Fibroblast of skin of abdomen (primary cell): Measurements from ENCODE around the gene DNAAF3. TPM values are rescaled to one million over a fixed set of nuclear protein-coding genes. Genes with fewer than 3 reads are reported as not detected.
"Not testable (repeated sequence)": the region's sequence is repeated elsewhere in the genome, so short reads cannot be mapped to it uniquely, and the experiment has no call there.

ENCODE experiments used
- DNase-seq: peaks from one replicate; pipeline ENCODE4 v3.0.0-alpha.2; 2013
- polyA plus RNA-seq, 2 experiments: library from polyadenylated mRNA; unstranded; fragments of 120-200 nt; gene quantifications; one replicate each; pipeline ENCODE4 v1.2.1, GENCODE V29; 2013; ENCODE audit not compliant: insufficient read length in 2 of 2

The DNAAF3 gene
- polyA plus RNA-seq (2013, experiment 1 of 2; ENCODE audit: insufficient read length) = 0.19 TPM
- 0.14 TPM for polyA plus RNA-seq (2013, experiment 2 of 2; ENCODE audit: insufficient read length)

DNA sequence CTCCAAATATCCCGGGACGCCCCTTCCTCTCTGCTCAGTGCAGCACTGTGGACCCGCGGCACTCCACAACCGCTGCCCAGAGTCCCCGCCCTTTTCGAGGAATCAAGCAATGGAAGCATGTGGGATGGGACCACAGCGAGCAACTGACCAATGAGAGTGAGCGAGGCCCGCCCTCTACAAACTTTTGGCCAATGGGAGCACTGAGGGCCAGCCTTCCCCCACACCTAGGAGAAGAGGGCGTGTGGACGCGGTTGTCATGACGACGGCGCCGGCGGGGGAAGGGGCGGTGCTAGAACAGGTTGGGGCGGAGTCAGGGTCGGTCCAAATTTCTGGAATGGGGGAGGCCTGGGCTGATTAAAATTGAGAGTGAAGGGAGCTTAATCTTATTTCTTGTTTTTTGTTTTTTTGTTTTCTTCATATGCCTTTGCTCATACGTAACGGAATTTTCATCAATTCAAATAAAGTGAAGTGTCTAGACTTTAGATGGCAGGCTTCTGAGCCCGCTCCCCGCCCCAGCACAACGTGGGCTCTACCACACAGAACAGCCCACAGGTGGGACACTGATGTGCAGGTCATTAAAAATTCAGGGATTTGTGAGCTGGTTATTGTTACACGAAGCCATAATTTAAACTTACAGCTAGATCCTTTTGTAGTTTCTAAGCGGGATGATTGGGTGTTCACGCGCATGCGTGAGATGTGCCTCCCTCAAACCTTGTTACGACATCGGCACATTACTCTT, at the start of gene DNAAF3:
Gene DNAAF3, minus strand, starts transcription at position 84 of the 739 bp plus-strand sequence. CDS start 200 bp downstream, outside the sequence.
- DNase-seq = peak; percentile 97

DNA sequence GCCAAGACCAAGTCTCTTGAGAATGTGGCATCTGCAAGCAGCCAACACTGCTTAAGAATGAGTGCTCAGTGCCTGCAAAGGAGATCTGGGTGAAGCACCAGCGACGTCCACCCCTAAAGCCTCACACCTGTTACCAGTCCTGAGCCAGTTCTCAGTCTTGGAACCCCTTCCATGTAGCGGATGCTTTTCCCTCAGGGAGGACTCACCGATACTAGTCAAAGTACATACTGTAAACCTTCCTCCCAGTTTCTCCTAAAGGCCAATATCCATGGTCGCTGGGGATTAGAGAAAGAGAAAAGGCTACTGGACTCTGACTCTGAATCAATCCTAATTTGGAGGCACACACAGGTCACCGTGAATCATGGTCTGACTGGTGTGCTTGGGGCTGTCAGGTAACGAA, 47.1 kb upstream of the DNAAF3 start:
- DNase-seq = no peak

DNA sequence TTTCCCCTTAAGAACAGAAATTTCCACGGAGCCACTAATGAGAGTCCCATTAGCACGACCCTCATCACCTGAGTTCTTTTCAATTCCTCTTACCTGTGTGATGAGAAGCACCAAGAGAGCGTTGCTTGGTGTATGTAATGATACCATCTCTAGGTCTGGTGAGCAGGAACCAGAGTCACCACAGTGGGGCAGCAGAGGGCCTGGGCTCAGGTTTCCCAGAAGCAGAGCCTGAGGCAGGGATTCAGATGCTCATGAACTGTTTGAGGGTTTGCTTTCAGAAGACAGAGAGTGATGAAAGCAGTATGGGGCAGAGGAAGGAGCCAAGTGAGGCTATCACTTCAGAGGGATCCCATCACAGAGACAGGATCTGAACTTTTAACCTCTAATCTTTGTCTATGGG, 46.0 kb upstream of the DNAAF3 start:
- no peak for DNase-seq

DNA sequence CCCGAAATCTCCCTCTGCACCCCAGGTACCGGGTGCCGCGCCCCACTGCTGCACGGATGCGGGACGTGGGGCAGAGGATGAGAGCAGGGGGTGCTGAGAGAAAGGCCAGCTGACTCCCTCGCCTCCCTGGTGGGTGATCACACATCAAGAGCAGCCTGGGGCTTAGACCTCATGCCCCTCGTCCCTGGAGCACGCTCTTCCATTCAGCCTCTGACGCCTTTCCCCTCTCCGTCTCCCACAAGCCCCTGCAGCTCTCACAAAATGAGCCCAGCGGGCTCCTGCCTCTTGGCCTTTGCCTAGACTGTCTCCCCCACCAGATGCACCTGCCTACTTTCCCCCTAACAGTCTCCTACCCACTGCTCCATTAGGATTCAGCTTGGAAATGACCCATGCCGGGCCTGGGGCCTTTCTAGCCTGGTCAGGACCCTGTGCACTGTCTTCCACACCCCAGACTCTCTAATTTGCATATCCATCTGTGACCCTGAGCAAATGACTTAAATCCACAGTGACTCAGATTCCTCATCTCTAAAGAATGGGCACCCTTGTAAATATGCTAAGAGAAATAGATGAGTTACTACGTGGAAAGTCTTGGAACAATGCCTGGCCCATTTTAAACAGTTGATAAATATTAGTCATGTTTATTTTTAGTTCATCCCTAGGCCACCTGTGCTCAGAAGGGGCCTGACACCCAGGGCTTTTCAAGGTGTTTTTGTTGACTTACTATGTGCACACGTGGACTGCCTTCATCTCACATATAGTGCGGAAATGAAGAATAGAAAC, 43.5 kb upstream of the DNAAF3 start:
- peak; percentile 90 for DNase-seq

DNA sequence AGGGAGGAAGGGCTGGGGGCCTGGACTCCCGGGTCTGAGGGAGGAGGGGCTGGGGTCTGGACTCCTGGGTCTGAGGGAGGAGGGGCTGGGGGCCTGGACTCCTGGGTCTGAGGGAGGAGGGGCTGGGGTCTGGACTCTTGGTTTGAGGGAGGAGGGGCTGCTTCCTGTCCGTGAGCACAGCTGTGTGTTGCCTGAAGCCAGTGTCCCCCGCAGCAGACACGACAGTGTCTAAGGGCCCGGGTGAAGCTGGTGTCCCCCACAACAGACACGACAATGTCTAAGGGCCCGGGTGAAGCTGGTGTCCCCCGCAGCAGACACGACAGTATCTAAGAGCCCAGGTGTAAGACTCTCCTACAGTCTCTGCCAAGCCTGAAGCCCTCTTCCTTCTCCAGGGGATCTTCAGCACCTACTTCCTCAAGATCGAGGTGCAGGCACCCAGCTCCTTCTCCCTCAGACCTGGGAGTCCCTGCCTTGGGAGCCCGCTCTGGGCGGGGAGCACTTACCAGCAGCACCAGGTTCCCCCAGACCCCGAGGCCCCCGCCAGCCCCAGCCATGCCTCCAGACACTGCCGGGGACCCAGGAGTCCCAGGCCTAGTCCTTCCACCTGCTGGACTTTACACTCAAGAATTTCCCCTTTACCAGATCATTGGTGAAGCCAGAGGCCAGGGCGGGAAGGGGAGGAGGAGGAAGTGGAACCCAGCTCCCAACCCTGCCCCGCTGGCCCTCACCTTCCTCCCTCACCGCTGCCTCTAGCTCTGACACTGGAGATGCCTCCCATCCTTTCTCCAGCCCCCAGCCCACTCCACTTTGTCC, 42.7 kb upstream of the DNAAF3 start, which contains the start of gene PTPRH:
Gene PTPRH, minus strand, starts transcription at position 622 of the 813 bp plus-strand sequence. Its CDS starts 68 bp downstream, at position 554.
- DNase-seq = no peak

DNA sequence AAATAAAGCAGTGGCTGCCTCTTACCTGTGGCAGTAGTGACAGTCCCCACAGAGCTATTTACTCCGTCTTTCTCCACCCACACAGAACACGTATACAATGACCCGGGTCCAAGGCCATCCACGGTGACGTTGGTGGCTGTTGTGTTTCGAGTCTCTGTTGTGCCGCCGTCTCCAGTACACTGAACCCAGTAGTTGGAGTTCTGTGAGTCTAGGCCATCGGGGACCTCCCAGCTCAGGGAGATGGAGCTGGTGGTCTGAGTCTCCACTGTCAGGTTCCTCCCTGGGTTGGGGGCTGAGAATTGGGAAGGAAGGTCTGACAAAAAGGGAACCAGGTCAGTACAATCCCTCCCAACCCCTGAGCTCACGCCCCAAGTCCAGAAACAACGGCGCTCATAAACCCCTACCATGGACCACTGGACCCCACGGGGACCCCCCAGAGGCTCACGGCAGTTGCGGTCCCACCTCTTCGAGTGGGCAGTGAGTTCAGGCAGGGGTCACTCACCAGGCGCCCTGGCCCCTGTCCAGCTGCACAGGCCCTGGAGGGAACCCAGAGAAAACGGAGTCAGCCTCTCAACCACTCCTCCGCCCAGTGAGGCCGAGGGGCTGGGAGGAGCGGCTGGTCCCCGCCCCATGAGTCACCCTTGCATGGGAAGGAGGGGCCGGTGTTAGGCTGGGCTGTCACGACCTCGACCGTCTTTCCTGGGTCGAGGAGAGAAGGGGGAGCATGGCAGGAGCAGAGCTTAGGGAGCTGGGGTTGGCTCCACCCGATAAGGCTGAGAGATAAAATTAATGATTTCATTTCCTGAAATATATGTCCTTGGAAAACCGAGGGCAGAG, 40.5 kb upstream of the DNAAF3 start:
- DNase-seq = peak; percentile 83

DNA sequence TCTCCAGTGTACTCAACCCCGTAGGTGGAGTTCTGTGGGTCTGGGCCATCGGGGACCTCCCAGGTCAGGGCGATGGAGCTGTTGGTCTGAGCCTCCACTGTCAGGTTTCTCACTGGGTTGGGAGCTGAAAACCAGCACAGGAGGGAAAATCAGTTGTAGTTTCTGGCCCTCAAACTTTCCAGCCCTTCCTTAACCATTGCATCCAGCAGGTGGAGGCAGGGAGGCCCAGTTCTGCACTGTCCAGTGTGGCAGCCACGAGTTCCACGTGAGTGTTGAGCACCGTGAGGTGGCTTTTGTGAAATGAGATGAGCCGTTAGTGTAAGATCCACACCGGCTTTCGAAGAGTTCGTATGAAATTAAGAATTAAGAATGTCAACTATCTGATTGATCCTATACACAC, 35.8 kb upstream of the DNAAF3 start:
- DNase-seq = not testable (repeated sequence)

DNA sequence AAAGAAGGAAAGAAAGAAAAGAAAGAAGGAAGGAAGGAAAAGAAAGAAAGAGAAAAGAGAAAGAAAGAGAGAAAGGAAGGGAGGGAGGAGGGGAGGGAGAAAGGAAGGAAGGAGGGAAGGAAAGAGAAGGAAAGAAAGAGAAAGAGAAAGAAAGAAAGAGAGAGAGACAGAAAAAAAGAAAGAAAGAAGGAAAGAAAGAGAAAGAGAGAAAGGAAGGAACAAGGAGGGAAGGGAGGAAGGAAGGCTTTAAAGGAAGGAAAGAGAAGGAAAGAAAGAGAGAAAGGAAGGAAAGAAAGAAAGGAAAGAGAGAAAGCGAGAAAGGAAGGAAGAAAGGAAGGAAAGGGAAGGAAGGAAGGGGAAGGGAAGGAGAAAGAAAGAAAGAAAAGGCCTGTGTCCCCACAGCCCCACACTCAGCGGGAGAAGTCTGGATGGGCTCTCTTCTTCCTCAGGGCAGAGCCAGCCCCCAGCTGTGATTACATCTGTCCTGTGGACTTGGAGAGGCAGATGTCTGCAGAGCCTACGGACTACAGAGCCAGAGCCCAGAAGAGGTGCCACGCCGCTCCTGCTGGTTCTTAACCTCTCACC, 33.3 kb upstream of the DNAAF3 start:
- no peak for DNase-seq

DNA sequence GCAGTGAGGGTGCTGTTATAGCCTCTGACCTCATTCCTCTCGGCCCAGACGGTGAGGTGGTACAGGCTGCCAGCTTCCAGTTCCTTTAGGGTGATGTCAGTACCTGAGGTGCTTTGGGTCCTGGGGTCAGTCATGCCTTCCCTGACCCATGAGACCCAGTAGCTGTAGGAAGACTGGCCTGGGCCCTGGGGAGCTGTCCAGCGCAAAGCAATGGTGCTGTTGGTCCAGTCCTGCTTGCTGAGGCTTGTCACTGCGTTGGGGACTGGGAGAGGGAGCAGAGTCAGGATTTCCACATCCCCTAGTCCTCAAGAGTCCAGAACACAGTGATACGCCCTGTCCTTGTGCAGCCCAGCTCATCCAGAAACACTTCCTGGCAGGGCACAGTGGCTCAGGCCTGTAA, 32.2 kb upstream of the DNAAF3 start:
- DNase-seq = no peak

DNA sequence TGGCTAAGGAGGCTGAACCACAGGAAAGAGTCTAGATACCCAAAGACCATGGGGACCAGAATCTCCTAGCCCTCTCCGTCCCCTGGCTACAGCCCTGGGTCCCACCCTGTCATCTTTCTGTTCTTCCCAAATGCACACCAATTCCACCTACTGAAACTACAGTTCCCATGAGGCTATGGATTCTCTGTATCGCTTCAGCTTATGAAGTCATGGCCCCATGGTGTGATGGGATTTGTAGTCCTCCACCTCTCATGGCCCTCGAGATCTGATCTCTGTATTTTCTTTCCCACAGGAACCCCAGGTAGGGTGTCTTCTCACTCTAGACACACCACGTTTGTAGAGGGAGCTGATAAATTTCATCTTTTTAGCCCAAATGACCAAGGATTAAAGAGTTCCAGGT, 31.1 kb upstream of the DNAAF3 start:
- DNase-seq = no peak

DNA sequence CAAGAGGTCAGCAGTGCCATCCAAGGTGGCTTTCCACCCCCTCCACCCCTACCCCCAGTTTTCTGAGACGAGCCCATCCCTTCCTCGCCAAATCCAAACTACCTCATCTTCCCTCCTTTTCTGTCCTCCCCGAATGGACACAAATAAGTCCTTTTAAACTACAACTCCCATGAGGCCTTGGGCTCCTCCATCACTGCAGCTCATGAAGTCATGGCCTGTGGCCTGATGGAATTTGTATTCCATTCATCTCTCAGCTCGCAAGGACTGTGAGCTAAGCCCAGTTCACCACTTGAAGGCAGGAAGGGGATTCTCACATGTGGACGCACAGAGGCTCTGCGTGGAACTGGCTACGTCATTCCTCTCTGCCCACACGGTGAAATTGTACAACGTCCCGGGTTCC, 30.4 kb upstream of the DNAAF3 start:
- DNase-seq = no peak

DNA sequence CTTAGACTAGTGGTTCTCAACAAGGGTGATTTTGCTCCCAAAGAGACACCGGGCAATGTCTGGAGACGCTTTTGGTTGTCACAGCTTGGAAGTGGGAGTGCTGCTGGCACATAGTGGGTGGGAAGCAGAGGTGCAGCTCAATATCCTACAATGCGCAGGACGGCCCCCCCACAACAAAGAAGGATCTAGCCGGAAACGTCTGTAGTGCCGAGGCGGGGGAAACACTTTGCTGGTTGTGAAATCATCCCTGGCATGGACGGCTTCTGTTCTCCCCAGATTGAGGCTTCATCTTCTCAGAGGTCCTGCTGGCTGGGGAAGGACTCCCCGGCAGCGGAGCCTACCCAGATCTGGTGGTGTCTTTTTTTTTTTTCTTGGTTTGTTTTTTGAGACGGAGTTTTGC, 27.1 kb upstream of the DNAAF3 start:
- DNase-seq = no peak

DNA sequence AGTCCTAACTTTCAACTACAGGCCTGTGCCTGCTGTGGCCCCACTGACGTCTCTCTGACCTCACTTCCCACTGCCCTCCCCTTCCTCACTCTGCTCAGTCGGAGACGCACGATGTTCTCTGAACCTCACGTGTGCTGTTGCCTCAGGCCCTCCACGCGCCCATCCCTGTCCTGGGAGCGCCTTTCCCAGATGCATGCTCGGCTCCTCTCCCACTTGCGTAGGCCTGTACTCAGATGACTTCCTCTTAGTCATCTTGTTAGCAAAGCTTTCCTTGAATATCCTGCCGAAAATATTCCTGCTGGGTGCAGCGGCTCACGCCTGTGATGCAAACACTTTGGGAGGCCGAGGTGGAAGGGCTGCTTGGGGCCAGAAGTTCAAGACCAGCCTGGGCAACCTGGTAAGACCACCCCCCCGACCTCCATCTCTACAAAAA, 23.0 kb upstream of the DNAAF3 start:
- peak; percentile 83 for DNase-seq

DNA sequence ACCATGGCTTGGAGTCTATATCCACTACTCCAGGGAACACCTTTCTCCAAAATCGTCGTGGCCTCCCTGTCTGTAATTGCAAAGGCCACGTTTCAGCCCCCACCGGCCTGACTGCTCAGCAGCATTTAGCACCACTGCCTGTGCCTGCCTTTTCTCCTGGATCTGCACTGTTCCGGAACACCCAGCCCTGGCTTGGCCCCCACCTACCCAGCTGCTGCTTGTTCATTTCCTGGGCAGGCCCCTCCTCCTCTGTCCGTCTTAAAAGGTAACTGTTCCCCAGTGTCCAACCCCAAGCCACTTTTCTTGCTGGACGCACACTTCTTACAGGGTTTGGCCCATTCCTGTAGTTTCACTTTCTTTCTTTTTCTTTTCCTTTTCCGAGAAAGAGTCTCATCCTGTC, 22.2 kb upstream of the DNAAF3 start:
- DNase-seq = no peak

DNA sequence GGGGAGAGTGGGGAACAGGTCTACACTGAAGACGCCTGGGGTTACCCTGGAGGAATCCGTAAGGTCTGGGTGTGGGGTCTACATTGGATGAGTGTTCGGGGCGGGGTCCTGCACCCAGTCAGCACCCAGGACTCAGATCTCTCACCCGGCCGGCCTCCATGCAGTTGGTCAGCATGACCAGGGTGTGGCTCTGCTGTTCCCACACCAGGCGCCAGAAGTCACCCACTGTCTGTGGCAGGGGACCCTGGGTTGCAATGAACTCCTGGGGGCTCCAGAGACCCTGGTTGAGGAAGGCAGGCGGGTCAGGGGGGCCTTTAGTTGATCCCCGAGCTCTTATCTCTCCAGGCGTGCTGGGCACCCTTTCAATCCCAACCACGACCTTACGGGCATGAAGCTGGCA, 19.7 kb upstream of the DNAAF3 start:
- no peak for DNase-seq

DNA sequence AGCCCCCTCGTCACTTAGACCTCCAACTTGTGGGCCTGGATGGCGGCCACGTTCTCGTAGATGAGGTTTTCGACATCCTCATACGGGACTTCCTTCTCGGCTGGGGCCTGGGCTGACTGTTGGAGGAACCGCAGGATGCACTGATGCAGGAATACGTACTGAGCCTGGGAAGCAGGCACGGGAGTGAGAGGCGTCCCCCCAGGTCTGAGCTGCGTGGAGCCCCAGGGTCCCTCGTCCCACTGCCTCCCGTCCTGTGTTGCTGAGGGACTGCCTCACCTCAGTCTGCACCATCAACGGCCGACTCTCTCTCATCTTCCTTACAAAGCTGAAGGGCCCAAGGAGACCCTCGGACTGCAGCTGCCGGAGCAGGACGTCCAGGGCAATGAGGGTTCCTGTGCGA, 15.3 kb upstream of the DNAAF3 start:
- DNase-seq = no peak

DNA sequence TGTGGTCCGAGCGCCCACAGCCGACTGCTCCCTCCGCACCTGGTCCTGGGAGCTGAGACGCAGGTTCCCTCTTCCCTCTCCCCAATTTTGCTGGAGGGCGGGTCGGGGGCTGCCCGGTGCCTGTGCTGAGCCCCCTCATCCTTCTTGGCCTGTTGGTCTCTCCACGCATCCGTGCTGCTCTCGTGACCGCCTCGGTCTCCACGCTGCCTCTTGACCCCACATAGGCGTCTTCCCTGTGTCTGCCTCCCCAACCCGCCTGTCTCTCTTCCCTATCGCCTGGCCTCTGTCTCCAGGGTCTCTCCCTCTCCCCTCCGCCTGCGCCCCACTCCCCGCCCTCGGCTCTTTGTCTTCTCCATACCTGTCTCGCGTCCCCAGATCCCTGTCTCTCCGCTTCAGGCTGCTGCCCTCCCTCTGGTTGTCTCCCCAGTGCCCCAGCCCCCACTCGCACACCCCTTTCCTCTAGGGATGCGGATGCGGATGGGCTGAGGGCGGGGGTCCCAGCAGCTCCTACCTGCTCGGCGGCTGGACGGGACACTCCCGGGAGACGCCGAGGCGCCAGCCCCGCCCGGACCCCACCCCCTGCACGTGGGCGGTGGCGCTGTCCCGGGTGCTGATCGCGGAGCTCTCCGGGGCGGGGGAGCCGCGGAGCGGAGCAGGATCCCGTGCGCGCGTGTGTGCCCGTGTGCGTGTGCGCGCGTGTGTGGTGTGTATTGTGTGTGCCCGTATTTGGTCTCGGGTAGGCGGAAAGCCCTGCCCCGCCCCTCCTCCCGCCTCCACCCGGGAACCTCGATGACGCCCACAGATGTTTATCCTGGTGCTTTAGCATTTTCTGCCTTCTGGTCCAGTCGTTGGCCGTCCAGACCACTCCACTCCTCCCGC, 13.4 kb upstream of the DNAAF3 start, which contains the start of gene SYT5:
Gene SYT5, minus strand, starts transcription at position 684 of the 879 bp plus-strand sequence. CDS start 1,248 bp downstream, outside the sequence.
- DNase-seq = no peak

DNA sequence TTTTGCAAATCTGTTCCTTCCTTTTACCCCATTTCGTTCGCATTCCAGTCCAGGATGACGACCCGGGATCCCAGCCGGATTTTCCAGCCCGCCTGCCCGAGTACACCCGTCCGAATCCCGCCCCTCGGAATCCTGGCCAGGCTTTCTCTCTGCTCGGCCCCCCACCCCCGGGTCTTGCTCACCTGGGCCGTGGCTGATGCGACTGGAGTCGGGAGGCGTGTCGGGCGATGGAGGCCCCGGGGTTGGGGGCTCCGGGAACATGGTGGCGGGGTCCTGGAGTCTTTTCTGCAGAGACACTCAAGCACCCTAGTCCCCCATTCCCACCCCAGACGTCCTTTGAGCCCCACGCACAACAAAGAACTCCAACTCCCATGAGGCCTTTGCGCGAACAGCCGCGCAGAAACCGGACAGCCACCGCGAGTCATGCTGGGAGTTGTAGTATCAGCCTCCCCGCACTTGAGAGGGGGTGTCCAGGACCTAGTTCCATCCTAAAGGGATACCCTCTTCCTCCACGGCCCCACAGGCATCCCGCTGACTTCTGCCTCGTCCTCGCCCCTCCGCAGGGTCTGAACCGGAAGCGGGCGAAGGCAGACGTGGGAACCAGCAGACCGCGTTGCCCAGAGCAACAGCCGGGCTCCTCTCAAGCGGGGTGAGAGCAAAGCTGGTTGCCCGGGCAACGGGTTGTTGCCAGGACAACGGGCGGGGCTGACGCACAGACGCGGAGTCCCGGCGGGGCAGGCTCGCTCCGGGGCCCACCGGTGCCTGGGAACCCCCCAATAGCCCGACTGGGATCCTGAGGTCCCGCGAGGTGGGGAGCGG, 12.6 kb upstream of the DNAAF3 start:
- peak; percentile 76 for DNase-seq

DNA sequence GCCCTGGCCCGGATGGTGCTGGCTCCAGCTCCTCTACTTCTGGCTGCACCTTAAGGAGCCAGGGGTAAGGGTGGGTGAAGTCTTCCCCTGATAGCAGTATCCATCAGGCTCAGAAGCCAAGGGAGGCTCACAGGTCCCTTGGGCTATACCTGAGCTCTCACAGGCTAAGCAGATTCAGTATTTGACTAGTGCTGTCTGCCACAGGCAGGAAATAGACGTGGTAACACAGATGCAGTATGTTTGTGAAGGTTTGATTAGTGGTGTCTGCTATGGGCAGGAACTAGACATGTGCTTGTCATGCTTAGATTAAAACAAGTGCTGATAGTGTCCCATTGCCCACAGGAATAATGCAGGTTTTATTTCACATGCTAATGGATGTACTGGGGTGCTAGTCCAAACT, 9.7 kb upstream of the DNAAF3 start:
- no peak for DNase-seq
